Measurements from ENCODE around the gene SLC49A3. TPM values are rescaled to one million over a fixed set of nuclear protein-coding genes. Genes with fewer than 3 reads are reported as not detected.
A peak's percentile ranks its signal among the peaks of the same experiment; 100 is the strongest.

The SLC49A3 gene
- total RNA-seq, 1 donor from 2014 or later = 0.67 TPM

GRCh38 chr4:721261-722168, 32.6 kb upstream of the SLC49A3 start:
- peaks cover 8% of the 10 kb centered on the region for H3K36me3 Mint-ChIP-seq (ENCODE audit: unreplicated experiment)
- H3K9me3 Mint-ChIP-seq (ENCODE audit: unreplicated experiment) = no peaks in the 10 kb centered on the region
- H3K27me3 Mint-ChIP-seq (ENCODE audit: unreplicated experiment) = no peaks in the 10 kb centered on the region
- peak overlapping the region; percentile 90 for H3K27ac Mint-ChIP-seq (ENCODE audit: unreplicated experiment)
- peaks cover 46% of the 10 kb centered on the region for H3K4me1 Mint-ChIP-seq (ENCODE audit: unreplicated experiment)
- H3K4me3 Mint-ChIP-seq (ENCODE audit: unreplicated experiment) = peak overlapping the region; percentile 54
- DNase-seq (ENCODE audit: extremely low spot score, unreplicated experiment) = peak; percentile 91
- TF ChIP-seq CTCF (IDR thresholded peaks at IDR 0.05) = no peak

- no peak for DNase-seq (ENCODE audit: extremely low spot score, unreplicated experiment)
- peaks cover 8% of the 10 kb centered on the region for H3K36me3 Mint-ChIP-seq (ENCODE audit: unreplicated experiment)
- no peak overlapping the region for H3K4me3 Mint-ChIP-seq (ENCODE audit: unreplicated experiment)
- H3K4me1 Mint-ChIP-seq (ENCODE audit: unreplicated experiment) = peaks cover 43% of the 10 kb centered on the region
- H3K27ac Mint-ChIP-seq (ENCODE audit: unreplicated experiment) = peak overlapping the region; percentile 90
- no peaks in the 10 kb centered on the region for H3K9me3 Mint-ChIP-seq (ENCODE audit: unreplicated experiment)
- no peaks in the 10 kb centered on the region for H3K27me3 Mint-ChIP-seq (ENCODE audit: unreplicated experiment)
- no peak for TF ChIP-seq CTCF (IDR thresholded peaks at IDR 0.05)
These were observed 31.3 kb upstream of the SLC49A3 start for GRCh38 chr4:720111-720860.

DNA sequence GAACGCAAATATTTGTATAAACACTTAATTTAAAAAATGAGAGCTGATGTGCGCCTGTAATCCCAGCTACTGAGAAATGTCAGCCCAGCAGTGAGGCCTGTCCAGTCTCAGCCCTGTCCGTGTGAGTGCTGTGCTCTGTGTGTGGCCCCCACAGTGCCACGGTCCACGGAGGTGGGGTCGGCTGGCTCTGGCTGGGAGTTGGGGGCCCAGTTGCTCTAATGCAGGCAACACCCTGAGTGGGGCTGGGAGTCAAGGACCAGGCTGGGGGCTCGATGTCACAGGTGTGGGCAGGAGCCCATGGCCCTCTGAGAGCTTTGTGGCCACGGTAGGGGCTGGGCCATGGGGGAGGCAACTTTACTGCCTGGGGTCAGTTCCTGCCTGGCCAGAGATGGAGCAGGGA, 29.5 kb upstream of the SLC49A3 start:
- Mint-ChIP-seq H3K4me3 (ENCODE audit: unreplicated experiment) (no peak overlapping the region), H3K27ac (ENCODE audit: unreplicated experiment) (no peak overlapping the region), H3K27me3 (ENCODE audit: unreplicated experiment) (no peaks in the 10 kb centered on the region), H3K36me3 (ENCODE audit: unreplicated experiment) (peaks cover 8% of the 10 kb centered on the region), H3K9me3 (ENCODE audit: unreplicated experiment) (no peaks in the 10 kb centered on the region), H3K4me1 (ENCODE audit: unreplicated experiment) (peaks cover 46% of the 10 kb centered on the region)
- no peak for DNase-seq (ENCODE audit: extremely low spot score, unreplicated experiment)
- TF ChIP-seq CTCF (IDR thresholded peaks at IDR 0.05) = no peak

GRCh38 chr4:717601-718320, 28.8 kb upstream of the SLC49A3 start:
- TF ChIP-seq CTCF (IDR thresholded peaks at IDR 0.05) = no peak
- Mint-ChIP-seq H3K4me1 (ENCODE audit: unreplicated experiment) (peaks cover 46% of the 10 kb centered on the region), H3K27ac (ENCODE audit: unreplicated experiment) (peak overlapping the region; percentile 52), H3K4me3 (ENCODE audit: unreplicated experiment) (no peak overlapping the region), H3K27me3 (ENCODE audit: unreplicated experiment) (no peaks in the 10 kb centered on the region), H3K36me3 (ENCODE audit: unreplicated experiment) (peaks cover 8% of the 10 kb centered on the region), H3K9me3 (ENCODE audit: unreplicated experiment) (no peaks in the 10 kb centered on the region)
- DNase-seq (ENCODE audit: extremely low spot score, unreplicated experiment) = no peak

Data from osteocyte (in vitro differentiated cells).